GM12878 (cell line): ENCODE data around the gene TMPRSS13.

Experiments used
- CBX3 ChIP-seq: fragments of 200-600 bp; sonication (generic); IDR thresholded peaks from 2 replicates; pipeline ENCODE4 v1.6.1; 2016; ENCODE audit warnings: low read depth, borderline replicate concordance
- CTCF ChIP-seq, 3 experiments: IDR thresholded peaks in 2 of 3; conservative IDR thresholded peaks in 1 of 3; 2 replicates each; pipeline ENCODE4 v1.5.1; 2011; ENCODE audit warnings: low read depth in 3 of 3, low read length in 3 of 3, mild to moderate bottlenecking in 3 of 3, control low read depth in 2 of 3, moderate library complexity in 2 of 3, inconsistent platforms in 1 of 3, mixed read lengths in 1 of 3; ENCODE audit not compliant: control insufficient read depth in 2 of 3, insufficient read depth in 1 of 3; ENCODE audit errors: extremely low read depth in 1 of 3

GRCh38 chr11:117949062-117949461, 19.9 kb upstream of the TMPRSS13 start:
- TF ChIP-seq CTCF (IDR thresholded peaks at IDR 0.05 in 2 of 3, conservative IDR thresholded peaks at IDR 0.05 in 1 of 3; ENCODE audit: control insufficient read depth in 2 of 3, extremely low read depth in 1 of 3, insufficient read depth in 1 of 3, low read depth in 3 of 3, low read length in 3 of 3) (no peak), CBX3 (no peak)
